ENCODE data around the gene PDCD10.

GRCh38 chr3:167718582-167718981, 16.1 kb downstream of the PDCD10 start:
- TF ChIP-seq, protein P1, sequence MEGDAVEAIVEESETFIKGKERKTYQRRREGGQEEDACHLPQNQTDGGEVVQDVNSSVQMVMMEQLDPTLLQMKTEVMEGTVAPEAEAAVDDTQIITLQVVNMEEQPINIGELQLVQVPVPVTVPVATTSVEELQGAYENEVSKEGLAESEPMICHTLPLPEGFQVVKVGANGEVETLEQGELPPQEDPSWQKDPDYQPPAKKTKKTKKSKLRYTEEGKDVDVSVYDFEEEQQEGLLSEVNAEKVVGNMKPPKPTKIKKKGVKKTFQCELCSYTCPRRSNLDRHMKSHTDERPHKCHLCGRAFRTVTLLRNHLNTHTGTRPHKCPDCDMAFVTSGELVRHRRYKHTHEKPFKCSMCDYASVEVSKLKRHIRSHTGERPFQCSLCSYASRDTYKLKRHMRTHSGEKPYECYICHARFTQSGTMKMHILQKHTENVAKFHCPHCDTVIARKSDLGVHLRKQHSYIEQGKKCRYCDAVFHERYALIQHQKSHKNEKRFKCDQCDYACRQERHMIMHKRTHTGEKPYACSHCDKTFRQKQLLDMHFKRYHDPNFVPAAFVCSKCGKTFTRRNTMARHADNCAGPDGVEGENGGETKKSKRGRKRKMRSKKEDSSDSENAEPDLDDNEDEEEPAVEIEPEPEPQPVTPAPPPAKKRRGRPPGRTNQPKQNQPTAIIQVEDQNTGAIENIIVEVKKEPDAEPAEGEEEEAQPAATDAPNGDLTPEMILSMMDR (optimal IDR thresholded peaks at IDR 0.05 in 1 of 3, IDR thresholded peaks at IDR 0.05 in 1 of 3, conservative IDR thresholded peaks at IDR 0.05 in 1 of 3; ENCODE audit: extremely low read depth in 1 of 3, insufficient read depth in 2 of 3, low read length in 3 of 3), result no peak
- no peak for TF ChIP-seq EZH2 (IDR thresholded peaks at IDR 0.05; ENCODE audit: low read length)

All from keratinocyte (primary cell).